Activated T-cell treated with anti-CD3 and anti-CD28 coated beads, Interleukin-2, amount 50 U/mL, for 1 hour (primary cell): ENCODE data around the gene MEX3A.
"Not testable (repeated sequence)": the region's sequence is repeated elsewhere in the genome, so short reads cannot be mapped to it uniquely, and the experiment has no call there.

Experiments
- DNase-seq: peaks from one replicate; pipeline ENCODE4 v3.0.0-alpha.2; 2020

Gene MEX3A

GRCh38 chr1:156118177-156118868 is 36.1 kb upstream of the MEX3A start:
- no peak for DNase-seq

DNA sequence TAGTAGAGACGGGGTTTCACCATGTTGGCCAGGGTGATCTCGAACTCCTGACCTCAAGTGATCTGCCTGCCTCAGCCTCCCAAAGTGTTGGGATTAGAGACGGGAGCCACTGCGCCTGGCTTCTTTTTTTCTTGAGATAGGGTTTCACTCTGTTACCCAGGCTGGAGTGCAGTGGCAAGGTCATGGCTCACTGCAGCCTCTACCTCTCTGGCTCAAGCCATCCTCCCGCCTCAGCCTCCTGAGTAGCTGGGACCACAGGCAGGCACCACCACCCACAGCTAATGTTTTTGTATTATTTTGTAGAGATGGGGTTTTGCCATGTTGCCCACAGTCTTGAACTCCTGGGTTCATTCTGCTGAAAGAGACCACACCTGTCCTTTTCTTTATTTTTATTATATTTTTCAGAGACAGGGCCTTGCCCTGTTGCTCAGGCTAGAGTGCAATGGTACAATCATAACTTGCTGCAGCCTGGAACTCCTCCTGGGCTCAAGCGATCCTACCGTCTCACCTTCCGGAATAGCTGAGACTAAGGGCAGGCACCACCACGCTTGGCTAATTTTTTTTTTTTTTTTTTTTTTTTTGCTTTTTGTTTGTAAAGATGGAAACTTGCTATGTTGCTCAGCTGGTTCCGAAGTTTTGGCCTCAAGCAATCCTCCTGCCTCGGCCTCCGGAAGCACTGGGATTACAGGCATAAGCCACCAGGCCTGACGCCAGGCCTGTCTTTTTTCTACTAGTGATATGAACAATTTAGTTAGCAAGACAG is 35.3 kb upstream of the MEX3A start:
- no peak for DNase-seq

- DNase-seq: not testable (repeated sequence)
Measured at GRCh38 chr1:156116731-156117130, 34.5 kb upstream of the MEX3A start.

GRCh38 chr1:156115514-156116374 is 33.5 kb upstream of the MEX3A start:
- no peak for DNase-seq

GRCh38 chr1:156114919-156115513 is 32.8 kb upstream of the MEX3A start:
- peak; percentile 59 for DNase-seq

DNA sequence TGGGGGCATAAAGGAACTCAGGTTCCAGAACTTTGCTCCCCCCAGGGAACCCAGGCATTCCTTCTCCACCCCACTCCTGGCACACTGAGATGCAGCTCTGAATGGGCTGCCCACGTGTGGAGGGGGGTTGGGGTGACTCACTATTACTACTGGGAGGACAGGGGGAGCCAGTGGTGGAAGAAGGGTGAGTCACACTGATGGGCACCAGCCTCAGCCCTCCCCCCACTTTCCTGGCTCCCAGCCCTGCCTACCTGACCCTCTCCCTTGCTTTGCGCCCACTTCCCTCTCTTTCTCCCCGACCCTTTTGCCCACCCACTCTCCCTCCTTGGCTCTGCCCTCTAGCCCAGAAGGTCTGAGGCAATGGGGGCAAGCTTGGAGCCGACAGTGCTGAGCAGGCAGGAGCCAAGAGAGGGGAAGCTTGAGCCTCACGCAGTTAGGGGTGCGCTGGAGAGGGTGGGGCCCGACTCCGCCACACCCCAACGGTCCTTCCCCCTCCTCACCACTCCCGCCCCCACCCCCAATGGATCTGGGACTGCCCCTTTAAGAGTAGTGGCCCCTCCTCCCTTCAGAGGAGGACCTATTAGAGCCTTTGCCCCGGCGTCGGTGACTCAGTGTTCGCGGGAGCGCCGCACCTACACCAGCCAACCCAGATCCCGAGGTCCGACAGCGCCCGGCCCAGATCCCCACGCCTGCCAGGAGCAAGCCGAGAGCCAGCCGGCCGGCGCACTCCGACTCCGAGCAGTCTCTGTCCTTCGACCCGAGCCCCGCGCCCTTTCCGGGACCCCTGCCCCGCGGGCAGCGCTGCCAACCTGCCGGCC is 32.0 kb upstream of the MEX3A start, which contains the start of gene LMNA:
Gene LMNA (plus strand): TSS at position 611 of the 818 bp plus-strand sequence. CDS start 208 bp downstream, outside the sequence.
- peak; percentile 81 for DNase-seq

- DNase-seq: no peak
Measured at GRCh38 chr1:156113282-156113950, 31.2 kb upstream of the MEX3A start.

- no peak for DNase-seq
Measured at GRCh38 chr1:156112276-156113137, 30.2 kb upstream of the MEX3A start.

- DNase-seq: no peak
Measured at GRCh38 chr1:156111355-156111962, 29.2 kb upstream of the MEX3A start.

GRCh38 chr1:156110252-156110651 is 28.0 kb upstream of the MEX3A start:
- no peak for DNase-seq

DNA sequence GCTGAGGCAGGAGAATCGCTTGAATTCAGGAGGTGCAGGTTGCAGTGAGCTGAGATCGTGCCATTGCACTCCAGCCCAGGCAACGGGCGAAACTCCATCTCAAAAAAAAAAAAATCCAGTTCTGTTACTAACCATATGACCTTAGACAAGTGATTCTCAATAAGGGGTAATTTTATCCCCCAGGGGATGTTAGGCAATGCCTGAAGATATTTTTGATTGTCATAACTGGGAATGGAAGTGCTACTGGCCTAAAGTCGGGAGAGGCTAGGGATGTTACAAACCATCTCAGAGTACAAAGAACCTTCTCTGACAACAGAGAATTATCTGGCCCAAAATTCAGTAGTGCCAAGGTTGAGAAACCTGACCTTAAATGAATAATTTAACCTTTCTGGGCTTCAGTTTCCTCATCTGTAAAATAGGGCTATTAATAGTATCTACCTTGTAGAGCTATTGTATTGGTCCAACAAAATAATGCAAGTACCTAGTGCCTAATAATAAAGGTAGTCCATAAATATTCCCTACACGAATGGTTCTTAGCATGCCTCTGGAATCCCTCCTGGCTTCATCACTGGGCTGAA is 26.5 kb upstream of the MEX3A start:
- DNase-seq: no peak

GRCh38 chr1:156108057-156108456 is 25.8 kb upstream of the MEX3A start:
- DNase-seq: no peak

DNA sequence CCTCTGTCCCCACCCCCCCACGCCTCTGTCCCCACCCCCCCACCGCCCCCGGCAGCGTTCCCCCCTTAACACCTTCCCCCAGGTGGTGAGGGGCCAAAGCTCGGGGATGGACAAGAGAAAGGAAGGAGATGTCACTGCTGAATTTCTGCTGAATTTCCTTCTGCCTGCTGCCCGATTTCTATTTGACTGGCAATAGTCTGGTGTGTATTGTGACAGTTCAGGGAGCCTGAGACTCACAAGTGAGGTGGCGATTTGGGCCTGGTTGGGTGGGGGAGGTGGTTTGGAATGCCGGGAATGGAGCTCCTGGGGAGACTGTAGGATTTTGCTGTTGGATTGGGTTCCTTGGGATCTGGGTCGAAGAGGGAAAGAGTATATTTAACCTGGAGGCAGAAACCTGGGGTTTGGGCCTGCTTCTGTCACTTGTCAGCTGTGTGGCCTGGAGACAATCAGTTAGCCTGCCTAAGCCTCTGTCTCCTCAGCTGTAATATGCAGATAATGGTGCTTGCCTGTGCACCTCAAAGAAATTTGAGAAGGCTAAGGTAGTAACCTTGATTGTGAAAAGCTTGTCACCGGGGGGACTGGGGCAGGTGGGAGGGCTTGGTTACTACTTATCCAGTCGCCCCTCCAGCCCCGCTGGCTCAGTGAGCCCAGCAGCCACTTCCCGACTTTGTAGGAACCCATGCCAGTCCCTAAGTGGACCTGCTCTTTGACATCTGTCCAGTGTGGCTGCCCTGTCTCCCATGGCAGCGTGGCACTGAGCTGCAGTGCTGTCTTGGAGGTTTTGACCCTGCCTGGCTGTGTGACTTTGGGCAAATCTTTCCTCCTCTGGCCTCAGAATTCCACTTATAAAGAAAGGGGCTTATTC is 24.6 kb upstream of the MEX3A start:
- DNase-seq: no peak

DNA sequence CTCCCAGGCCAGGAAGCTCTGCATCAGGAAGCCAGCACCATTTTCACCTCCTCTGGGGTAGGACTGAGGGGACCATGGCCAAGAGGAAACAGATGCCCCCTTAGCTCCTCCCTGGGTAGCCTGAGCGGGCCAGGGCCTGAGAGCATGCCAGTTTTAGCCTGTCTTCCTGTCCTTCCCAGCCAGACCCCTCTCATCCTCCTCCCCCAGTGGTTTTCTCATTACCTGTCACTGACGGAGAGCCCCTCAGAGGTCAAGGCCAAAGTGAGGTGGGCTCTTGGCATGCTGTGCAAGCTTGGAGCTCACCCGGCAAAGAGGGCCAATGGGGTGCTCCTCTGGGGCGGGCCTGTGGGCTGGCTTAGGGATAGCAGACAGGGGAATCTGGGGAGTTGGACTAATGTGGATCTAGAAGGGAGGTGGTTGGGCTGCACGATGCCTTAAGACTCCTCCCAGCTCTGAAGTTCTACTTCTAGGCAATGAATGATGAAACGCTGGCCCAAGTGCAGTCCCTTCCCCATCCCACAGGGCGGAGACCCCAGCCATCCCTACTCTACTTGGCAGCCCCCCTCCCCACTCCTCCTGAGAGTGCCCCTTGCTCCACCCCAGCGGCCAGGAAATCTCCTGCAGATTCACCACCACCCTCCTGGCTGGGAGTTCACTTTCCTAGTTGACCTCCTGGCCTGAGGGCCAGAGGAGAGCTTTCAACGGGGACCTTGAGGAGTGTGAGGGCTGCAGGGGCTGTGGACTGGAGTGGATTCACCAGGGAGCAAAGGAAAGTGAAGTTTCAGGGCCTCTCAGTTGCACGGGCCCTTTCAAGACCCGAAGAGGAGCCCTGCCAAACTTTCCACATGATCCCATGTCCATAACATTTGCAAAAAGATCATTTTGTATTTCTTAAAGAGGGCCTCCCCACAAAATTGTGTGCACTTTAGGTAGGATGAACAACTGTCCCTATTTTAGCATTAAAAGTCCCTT is 22.9 kb upstream of the MEX3A start:
- DNase-seq: no peak

DNA sequence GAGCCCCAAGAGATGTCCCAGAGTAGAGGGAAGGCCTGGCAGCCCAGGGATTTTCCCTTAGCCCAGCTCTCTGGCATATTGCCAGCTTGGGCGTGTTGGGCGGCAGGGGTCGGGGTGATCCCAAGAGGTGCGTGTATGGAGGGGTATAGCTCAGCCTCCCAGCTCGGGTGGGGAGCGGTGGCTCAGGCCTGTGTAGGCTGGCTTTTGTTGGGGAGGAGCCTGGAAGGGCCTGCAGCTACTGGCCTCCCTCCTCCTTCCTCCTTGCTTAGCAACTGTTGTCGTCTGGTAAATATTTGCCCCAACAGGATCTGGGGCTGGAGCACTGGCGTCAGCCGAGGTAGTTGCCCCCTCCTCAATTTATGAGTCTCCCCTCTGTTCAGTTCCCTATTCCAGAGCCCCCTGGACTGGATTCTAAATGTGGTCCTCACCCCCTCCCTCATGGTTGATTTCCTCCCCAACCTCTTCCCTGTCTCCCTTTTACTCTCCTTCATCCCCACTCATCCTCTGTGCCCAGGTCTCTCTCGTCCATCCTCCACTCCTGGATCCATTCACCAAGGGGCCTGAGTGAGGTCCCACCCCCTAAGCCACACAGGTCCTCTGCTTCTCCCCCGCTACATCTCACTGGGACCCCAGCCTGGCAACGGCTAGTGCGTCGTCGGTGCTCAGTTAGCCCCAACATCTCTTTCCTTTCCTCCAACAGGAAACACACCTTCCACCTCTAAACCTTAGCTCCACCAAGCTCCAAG is 22.0 kb upstream of the MEX3A start:
- peak; percentile 65 for DNase-seq

- DNase-seq: peak; percentile 63
Measured at GRCh38 chr1:156103521-156103947, 21.3 kb upstream of the MEX3A start.
